NCI-H345 (cell line): ENCODE measurements around the gene MRPS18C.
"Not testable (repeated sequence)": the region's sequence is repeated elsewhere in the genome, so short reads cannot be mapped to it uniquely, and the experiment has no call there.

Experiments used
- DNase-seq: peaks from one replicate; lab custom pipeline; 2025; lab: John Stamatoyannopoulos, UW

Gene MRPS18C

GRCh38 chr4:83455281-83456183 lies at the start of gene MRPS18C, which contains the start of gene HELQ:
Gene MRPS18C, plus strand, starts transcription at chr4:83456058. Its CDS starts 20 bp downstream, at chr4:83456078.
Gene HELQ, minus strand, starts transcription at chr4:83455823. Its CDS starts 130 bp downstream, at chr4:83455693.
- peak; percentile 97 for DNase-seq

- DNase-seq = no peak
These were observed 47.0 kb upstream of the MRPS18C start for GRCh38 chr4:83408908-83409307.

GRCh38 chr4:83413676-83414075 lies 42.2 kb upstream of the MRPS18C start:
- DNase-seq = no peak

GRCh38 chr4:83417566-83417965 lies 38.3 kb upstream of the MRPS18C start:
- DNase-seq = no peak

GRCh38 chr4:83418211-83418610 lies 37.6 kb upstream of the MRPS18C start:
- DNase-seq = no peak

GRCh38 chr4:83431200-83431599 lies 24.7 kb upstream of the MRPS18C start:
- no peak for DNase-seq

- no peak for DNase-seq
These were observed 19.2 kb upstream of the MRPS18C start for GRCh38 chr4:83436680-83437079.

- DNase-seq = no peak
These were observed 17.1 kb upstream of the MRPS18C start for GRCh38 chr4:83438719-83439118.

GRCh38 chr4:83440148-83440814 lies 15.6 kb upstream of the MRPS18C start:
- no peak for DNase-seq

GRCh38 chr4:83440899-83441298 lies 15.0 kb upstream of the MRPS18C start:
- DNase-seq = no peak

- no peak for DNase-seq
These were observed 6.8 kb upstream of the MRPS18C start for GRCh38 chr4:83449009-83449408.

GRCh38 chr4:83454686-83455085 lies 1.2 kb upstream of the MRPS18C start:
- DNase-seq = no peak

GRCh38 chr4:83456184-83456501 lies 285 bp downstream of the MRPS18C start:
- no peak for DNase-seq

- no peak for DNase-seq
These were observed 17.6 kb downstream of the MRPS18C start for GRCh38 chr4:83473423-83473822.

- DNase-seq = no peak
These were observed 18.1 kb downstream of the MRPS18C start for GRCh38 chr4:83473966-83474365.

GRCh38 chr4:83484500-83485461 lies 28.9 kb downstream of the MRPS18C start, which contains the start of gene ABRAXAS1:
Gene ABRAXAS1, minus strand, starts transcription at chr4:83485100. Its CDS starts 28 bp downstream, at chr4:83485072.
- peak; percentile 89 for DNase-seq

GRCh38 chr4:83486457-83487129 lies 30.7 kb downstream of the MRPS18C start:
- no peak for DNase-seq

- no peak for DNase-seq
These were observed 34.0 kb downstream of the MRPS18C start for GRCh38 chr4:83489711-83490326.

GRCh38 chr4:83490876-83491450 lies 35.1 kb downstream of the MRPS18C start:
- peak; percentile 2 for DNase-seq

- not testable (repeated sequence) for DNase-seq
These were observed 40.4 kb downstream of the MRPS18C start for GRCh38 chr4:83496085-83496917.
